Loucy (cell line): Measurements from ENCODE around the gene ZNF417.

ENCODE experiments used
- CTCF ChIP-seq: fragments of 200-600 bp; sonication (generic); conservative IDR thresholded peaks from 2 replicates; pipeline ENCODE4 v1.5.1; 2014; ENCODE audit warnings: mild to moderate bottlenecking, antibody characterized with exemption, low read length
- EZH2phosphoT487 ChIP-seq: fragments of 200-600 bp; IDR thresholded peaks from 2 replicates; pipeline ENCODE4 v1.6.1; 2018; ENCODE audit warnings: antibody characterized with exemption, mild to moderate bottlenecking, moderate library complexity, borderline replicate concordance

DNA sequence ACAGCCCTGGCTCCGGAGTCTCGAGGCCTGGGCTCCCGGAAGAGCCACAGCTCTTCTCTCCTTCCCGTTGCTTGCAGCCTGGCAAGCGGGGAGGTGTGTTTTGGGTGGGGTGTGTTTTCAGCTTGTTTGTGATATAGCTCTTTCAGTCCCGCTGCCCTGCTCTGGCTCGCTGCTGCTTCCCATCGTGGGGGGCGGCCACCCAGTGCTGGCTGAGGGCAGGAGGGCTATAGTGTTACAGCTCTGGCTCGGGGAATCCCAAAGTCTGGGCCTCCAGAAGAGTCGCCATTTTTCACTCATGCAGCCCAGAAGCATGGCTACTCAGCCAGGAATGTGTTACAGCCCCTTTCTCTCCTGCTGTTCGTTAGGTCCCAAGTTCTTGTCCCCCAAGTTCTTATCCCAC is 33.3 kb upstream of the ZNF417 start:
- TF ChIP-seq CTCF (no peak), EZH2phosphoT487 (no peak)
